Activated CD4-positive, alpha-beta T cell treated with anti-CD3 and anti-CD28 coated beads for 4 hours (primary cell): ENCODE measurements around the gene ZCCHC10.
A peak's percentile ranks its signal among the peaks of the same experiment; 100 is the strongest.
"Not testable (repeated sequence)": the region's sequence is repeated elsewhere in the genome, so short reads cannot be mapped to it uniquely, and the experiment has no call there.

Experiments used
- DNase-seq, 2 donors: peaks; one replicate each; pipeline ENCODE4 v3.0.0-alpha.2; 2020

The ZCCHC10 gene

GRCh38 chr5:132972436-132972828 lies 53.9 kb downstream of the ZCCHC10 start:
- not testable (repeated sequence) for DNase-seq

DNA sequence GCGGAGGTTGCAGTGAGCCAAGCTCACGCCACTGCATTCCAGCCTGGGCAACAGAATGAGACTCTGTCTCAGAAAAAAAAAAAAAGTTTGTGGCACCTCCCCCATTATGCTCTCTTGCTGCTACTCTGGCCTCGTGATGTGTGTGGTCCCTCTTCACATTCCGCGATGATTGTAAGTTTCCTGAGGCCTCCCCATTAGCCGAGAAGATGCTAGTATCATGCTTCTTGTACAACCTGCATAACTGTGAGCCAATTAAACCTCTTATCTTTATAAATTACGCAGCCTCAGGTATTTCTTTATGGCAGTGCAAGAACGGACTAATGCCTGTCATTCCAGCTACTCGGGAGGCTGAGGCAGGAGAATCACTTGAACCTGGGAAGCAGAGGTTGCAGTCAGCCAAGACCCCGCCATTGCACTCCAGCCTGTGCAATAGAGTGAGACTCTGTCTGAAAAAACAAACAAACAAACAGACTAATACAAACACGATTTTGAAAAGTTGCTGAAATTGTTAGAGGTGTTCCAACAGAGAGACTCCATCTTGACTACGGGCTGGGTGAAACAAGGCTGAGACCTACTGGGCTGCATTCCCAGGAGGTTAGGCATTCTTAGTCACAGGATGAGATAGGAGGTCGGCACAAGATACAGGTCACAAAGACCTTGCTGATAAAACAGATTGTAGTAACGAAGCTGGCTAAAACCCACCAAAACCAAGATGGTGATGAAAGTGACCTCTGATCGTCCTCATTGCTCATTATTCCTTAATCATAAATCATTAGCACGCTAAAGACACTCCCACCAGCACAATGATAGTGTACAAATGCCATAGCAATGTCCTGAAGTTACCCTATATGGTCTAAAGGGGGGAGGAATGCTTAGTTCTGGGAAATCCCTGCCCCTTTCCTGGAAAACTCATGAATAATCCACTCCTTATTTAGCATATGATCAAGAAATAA lies 54.6 kb downstream of the ZCCHC10 start:
- no peak for DNase-seq

DNA sequence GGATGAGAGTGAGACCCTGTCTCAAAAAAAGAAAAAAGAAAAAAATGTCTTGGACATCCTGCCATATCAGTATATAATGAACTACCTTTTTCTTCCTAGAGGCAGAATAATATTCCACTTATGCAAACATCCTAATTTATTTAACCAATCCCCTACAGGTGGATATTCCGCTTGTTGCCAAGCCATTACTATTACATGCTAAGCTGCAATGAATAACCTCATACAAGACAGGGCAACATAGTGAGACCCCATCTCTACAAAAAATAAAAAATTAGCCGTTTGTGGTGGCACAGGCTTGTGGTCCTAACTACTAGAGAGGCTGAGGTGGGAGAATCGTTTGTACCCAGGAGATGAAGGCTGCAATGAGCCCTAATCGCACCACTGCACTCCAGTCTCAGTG lies 61.2 kb downstream of the ZCCHC10 start:
- DNase-seq = no peak

DNA sequence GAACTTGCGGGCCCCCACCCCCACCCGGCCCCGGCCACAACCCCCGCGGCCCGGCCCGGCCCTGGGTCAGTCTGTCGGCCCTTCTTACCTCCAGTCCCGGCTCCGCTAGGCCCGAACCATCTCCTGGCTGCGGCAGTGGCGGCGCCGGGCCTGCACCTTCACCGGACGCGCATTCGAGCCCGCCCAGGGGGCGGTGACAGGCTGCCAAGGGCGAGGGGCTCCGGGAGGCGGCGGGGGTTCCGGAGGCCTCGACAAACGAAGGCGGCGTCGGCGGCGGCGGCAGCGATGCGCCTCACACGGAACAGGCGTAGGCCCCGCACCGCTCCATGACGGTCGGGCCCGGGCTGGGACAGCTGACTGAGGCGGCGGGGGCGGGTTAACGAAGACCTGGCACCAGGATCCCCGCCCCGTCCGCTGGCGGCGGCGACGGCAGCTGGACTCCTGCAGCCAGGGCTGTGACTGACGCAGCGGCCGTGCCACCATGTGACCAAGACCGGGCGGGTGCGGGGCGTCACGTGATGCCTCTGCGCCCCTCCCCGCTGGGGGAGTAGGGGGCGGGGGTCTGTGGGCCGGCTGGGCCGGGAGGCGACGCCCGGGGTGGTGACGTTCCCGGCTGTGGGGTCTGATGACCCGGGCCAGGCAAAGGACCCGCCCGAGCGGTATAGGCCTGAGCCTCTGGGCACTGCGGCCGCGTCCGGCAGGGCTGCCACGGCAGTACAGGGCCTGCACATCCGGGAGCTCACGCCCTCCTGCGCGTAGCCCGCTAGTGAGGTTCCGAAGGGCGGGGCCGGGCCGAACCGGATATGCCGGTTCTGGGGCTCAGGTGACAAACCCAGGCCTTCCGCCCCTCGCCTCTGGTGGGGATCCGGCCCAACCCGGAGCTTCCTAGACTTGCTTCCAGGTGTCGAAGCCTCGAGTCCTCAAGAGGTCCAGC lies 62.9 kb downstream of the ZCCHC10 start, which contains the start of gene AFF4:
Gene AFF4, minus strand, starts transcription at position 464 of the 934 bp plus-strand sequence. CDS start 26,445 bp downstream, outside the sequence.
- peak; percentile 80 to 86 for DNase-seq

DNA sequence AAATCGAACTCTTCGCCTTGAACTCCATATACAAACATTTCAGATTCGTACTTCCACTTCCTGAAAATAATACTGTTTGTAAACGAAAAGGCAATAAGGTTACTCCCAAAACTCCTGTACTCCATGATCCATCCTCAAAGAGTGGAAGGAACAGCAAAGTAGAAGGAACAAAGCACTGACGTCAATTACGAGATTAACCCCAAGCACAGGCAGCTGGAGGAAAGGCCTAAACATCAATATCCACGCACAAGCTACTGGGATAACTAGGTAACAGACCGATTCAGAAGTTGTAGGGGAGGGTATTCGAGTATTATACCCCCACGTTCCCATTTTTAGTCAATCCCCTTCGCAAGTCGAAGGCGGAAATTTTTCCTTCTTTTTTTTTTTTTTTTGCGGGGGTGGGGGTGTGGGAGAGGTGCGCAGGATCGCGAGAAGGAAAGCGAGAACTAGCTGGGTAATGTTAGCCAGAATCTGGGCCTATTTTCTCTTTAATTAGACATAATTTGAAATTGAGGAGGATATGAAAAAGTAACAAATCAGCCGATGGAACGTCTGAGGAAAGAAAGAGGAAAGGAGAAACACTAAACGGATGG lies 63.8 kb downstream of the ZCCHC10 start:
- peak in 1 of 2 donors; percentile 8 for DNase-seq

GRCh38 chr5:132961887-132962286 lies 64.5 kb downstream of the ZCCHC10 start:
- DNase-seq = no peak

DNA sequence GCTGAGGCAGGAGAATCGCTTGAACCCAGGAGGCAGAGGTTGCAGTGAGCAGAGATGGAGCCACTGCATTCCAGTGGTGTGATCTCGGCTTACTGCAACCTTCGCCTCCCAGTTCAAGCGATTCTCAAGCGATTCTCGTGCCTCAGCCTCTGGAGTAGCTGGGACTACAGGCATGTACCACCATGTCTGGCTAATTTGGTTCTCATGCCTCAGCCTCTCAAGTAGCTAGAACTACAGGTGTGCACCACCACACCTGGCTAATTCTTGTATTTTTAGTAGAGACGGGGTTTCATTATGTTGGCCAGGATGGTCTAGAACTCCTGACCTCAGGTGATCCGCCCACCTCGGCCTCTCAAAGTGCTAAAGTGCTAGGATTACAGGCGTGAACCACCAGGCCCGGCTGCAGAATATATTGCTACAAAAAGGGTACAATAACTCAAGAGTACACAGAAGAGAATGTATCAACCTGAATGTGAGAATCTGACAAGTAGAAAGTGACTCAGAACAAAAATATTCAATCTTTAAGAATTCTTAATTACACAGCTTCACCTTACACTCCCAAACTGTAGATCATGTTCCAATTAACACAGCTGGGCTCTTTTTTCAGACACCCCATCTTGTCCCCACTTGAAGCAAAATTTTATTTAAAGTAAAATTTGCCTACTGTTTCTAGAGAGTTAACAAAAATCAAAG lies 65.1 kb downstream of the ZCCHC10 start:
- DNase-seq = not testable (repeated sequence)

DNA sequence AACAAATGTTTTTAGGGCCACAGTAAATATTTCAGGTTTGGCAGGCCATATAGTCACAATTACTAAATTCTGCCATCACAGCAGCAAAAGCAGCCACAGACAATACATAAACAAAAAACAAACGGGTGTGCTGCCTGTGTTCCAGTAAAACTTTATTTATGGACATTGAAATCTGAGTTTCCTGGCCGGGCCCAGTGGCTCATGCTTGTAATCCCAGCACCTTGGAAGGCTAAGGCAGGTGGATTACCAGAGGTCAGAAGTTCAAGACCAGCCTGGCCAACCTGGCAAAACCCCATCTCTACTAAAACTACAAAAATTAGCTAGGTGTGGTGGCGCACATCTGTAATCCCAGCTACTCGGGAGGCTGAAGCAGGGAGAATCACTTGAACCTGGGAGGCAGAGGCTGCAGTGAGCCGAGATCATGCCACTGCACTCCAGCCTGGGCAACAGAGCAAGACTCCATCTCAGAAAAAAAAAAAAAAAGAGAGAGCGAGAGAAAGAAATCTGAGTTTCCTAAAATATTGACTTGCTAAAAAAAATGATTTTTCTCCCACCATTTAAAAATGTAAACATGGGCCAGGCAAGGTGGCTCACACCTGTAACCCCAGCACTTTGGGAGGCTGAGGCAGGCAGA lies 70.1 kb downstream of the ZCCHC10 start:
- not testable (repeated sequence) for DNase-seq

- DNase-seq = no peak
Observed at GRCh38 chr5:132953710-132954109, 72.6 kb downstream of the ZCCHC10 start.

DNA sequence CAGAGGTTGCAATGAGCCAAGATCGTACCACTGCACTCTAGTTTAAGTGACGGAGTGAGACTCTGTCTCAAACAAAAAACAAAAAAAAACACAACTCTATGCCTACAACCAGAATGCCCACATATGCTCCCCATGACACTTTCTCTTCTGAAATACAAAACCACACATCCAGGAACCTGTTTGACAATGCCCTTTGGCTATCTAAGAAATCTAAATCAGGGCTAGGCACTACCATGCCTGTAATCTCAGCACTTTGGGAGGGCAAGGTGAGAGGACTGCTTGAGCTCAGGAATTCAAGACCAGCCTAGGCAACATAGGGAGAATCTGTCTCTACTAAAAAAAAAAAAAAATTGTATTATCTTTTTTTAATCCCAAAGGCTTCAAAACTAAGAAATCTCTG lies 73.5 kb downstream of the ZCCHC10 start:
- no peak for DNase-seq

DNA sequence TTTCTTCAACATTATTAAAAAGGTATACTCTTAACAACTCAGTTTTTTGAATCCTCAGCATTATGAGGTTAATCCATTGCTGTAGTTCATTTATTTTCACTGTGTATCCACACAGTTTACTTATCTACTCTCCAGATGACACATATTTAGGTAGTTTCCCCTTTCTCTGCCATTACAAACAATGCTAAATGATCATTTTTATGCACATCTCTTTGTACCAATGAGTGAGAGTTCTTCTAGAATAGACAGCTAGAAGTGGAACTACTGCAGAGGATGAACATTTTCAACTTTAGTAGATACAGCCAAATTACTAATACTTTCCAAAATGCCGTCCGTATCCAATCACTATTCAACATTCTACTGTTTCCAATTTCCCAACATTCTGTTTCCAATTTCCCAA lies 74.5 kb downstream of the ZCCHC10 start:
- no peak for DNase-seq

DNA sequence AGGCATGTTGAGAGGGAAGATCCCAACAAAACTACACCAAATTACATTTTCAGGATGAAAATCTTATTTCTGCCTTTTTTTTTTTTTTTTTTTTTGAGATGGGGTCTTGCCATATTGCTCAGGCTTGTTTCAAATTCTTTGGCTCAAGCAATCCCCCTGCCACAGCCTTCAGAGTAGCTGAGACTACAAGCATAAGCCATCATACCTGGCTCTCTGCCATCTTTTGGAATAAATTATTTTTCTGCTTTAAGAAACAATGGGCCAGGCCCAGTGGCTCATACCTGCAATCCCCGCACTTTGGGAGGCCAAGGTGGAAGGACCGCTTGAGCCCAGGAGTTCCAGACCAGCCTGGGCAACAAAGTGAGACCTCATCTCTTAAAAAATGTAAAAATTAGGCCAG lies 77.2 kb downstream of the ZCCHC10 start:
- DNase-seq = no peak

DNA sequence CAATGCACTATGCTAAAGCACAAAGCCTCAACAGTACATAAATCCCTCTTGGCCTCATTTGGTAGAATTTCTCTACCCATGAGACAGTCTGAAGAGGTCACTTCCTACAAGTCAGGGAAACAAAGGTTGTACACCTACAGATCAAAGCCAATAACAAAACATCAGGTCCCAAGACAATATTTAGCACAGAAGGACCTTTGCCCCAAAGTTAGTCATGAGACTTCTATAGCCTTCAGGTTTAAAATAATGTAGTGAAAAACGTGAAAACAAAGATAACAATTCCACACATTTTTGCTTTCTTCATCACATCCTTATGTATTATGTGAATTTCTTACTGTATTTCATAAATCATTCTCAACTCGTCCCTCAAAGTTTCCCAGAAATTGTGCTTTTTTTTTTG lies 78.7 kb downstream of the ZCCHC10 start:
- DNase-seq = no peak
